Measurements from ENCODE around the gene PPT1. TPM values are rescaled to one million over a fixed set of nuclear protein-coding genes. Genes with fewer than 3 reads are reported as not detected.

The PPT1 gene
- total RNA-seq, 6 donors from 2014 or later, result 35.6 to 190 (median 95.3) TPM

- 87 to 90% methylated on average over 3 of the region's 3 CpGs for WGBS, 2 donors
- TF ChIP-seq EP300 (IDR thresholded peaks at IDR 0.05) (no peak), POLR2A (IDR thresholded peaks at IDR 0.05) (no peak), CTCF (IDR thresholded peaks at IDR 0.05) (no peak), POLR2AphosphoS5 (IDR thresholded peaks at IDR 0.05) (no peak)
- H3K27ac ChIP-seq, result no peak overlapping the region
These were observed 5.8 kb upstream of the PPT1 start for GRCh38 chr1:40102896-40103295.

DNA sequence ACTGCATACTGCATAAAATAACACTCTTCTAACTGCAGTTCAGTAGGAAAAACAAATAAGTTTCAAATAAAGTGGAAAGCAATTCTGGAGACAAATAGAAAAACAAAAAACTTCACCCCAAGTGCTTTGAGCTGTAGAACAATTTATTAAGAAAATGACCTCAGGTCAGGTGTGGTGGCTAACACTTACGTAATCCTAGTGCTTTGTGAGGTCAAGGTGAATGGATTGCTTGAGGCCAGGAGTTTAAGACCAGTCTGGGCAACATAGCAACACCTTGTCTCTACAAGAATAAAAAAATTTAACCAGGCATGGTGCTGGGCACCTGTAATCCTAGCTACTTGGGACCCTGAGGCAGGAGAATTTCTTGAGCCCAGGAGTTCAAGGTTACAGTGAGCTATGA, 5.0 kb upstream of the PPT1 start:
- TF ChIP-seq POLR2A (IDR thresholded peaks at IDR 0.05) (no peak), POLR2AphosphoS5 (IDR thresholded peaks at IDR 0.05) (no peak), CTCF (IDR thresholded peaks at IDR 0.05) (no peak), EP300 (IDR thresholded peaks at IDR 0.05) (no peak)
- ATAC-seq (ENCODE audit: low FRiP score in 2 of 2) (no peak), DNase-seq (no peak)
- Histone ChIP-seq H3K27me3 (no peaks in the 10 kb centered on the region), H3K4me1 (peaks cover 0 to 8% (median 4%) of the 10 kb centered on the region in 4 donors), H3K9me3 (peaks cover 0 to 5% (median 3%) of the 10 kb centered on the region in 4 donors), H3K27ac (no peak overlapping the region), H3K36me3 (no peaks in the 10 kb centered on the region), H3K4me3 (no peak overlapping the region)
- 48 to 55% methylated on average over 1 of the region's 1 CpG for WGBS, 2 donors

More at GRCh38 chr1:40102896-40103295, 5.8 kb upstream of the PPT1 start:
- H3K4me3 ChIP-seq, result no peak overlapping the region
- DNase-seq, result no peak
- no peak for ATAC-seq (ENCODE audit: low FRiP score in 2 of 2)
- peaks cover 0 to 5% (median 3%) of the 10 kb centered on the region in 4 donors for H3K9me3 ChIP-seq
- H3K4me1 ChIP-seq, result no peaks in the 10 kb centered on the region
- H3K36me3 ChIP-seq, result no peaks in the 10 kb centered on the region
- H3K27me3 ChIP-seq, result no peaks in the 10 kb centered on the region

- Histone ChIP-seq H3K4me3 (peak overlapping the region; percentile 69 to 91 (median 78)), H3K4me1 (peaks cover 9 to 18% (median 15%) of the 10 kb centered on the region in 4 donors), H3K27ac (peak overlapping the region; percentile 63 to 85 (median 74)), H3K9me3 (no peaks in the 10 kb centered on the region), H3K36me3 (peaks cover 0 to 12% (median 3%) of the 10 kb centered on the region in 4 donors), H3K27me3 (no peaks in the 10 kb centered on the region)
- no peak for DNase-seq
- TF ChIP-seq POLR2A (IDR thresholded peaks at IDR 0.05), result peak in 1 of 4 donors; percentile 47
- no peak for TF ChIP-seq CTCF (IDR thresholded peaks at IDR 0.05)
- peak; percentile 36 to 52 for ATAC-seq (ENCODE audit: low FRiP score in 2 of 2)
- 7 to 12% methylated on average over 9 of the region's 9 CpGs for WGBS, 2 donors
These were observed 441 bp downstream of the PPT1 start for GRCh38 chr1:40096646-40096976.

- Histone ChIP-seq H3K4me1 (peaks cover 9 to 18% (median 15%) of the 10 kb centered on the region in 4 donors), H3K9me3 (no peaks in the 10 kb centered on the region), H3K4me3 (peak overlapping the region in 1 of 4 donors; percentile 91), H3K27ac (peak overlapping the region in 1 of 4 donors; percentile 11), H3K27me3 (no peaks in the 10 kb centered on the region), H3K36me3 (peaks cover 0 to 20% (median 11%) of the 10 kb centered on the region in 4 donors)
- no peak for DNase-seq
- WGBS, 2 donors, result 89% methylated on average over 3 of the region's 3 CpGs
- ATAC-seq (ENCODE audit: low FRiP score in 2 of 2), result no peak
- TF ChIP-seq CTCF (IDR thresholded peaks at IDR 0.05) (no peak), POLR2A (IDR thresholded peaks at IDR 0.05) (peak in 1 of 4 donors; percentile 44)
These were observed 1.2 kb downstream of the PPT1 start for GRCh38 chr1:40095806-40096205.

- peak overlapping the region; percentile 22 to 68 (median 54) for H3K27ac ChIP-seq
- DNase-seq, result no peak
- TF ChIP-seq EP300 (IDR thresholded peaks at IDR 0.05) (no peak), POLR2AphosphoS5 (IDR thresholded peaks at IDR 0.05) (no peak), CTCF (IDR thresholded peaks at IDR 0.05) (no peak), POLR2A (IDR thresholded peaks at IDR 0.05) (no peak)
- peak overlapping the region in 1 of 4 donors; percentile 2 for H3K4me3 ChIP-seq
- H3K36me3 ChIP-seq, result peaks cover 9 to 33% (median 21%) of the 10 kb centered on the region in 4 donors
- peak in 1 of 2 donors; percentile 45 for ATAC-seq (ENCODE audit: low FRiP score in 2 of 2)
- H3K4me1 ChIP-seq, result peaks cover 9 to 18% (median 15%) of the 10 kb centered on the region in 4 donors
- H3K27me3 ChIP-seq, result no peaks in the 10 kb centered on the region
- 63 to 69% methylated on average over 3 to 4 of the region's 4 CpGs for WGBS, 2 donors
- no peaks in the 10 kb centered on the region for H3K9me3 ChIP-seq
These were observed 2.5 kb downstream of the PPT1 start for GRCh38 chr1:40094466-40095110.
